Uterus (tissue), 2 donors: Measurements from ENCODE around the gene MBP.

ENCODE experiments used
- POLR2A ChIP-seq, 2 donors: fragments of 450-650 bp; IDR thresholded peaks; one replicate each; pipeline ENCODE4 v1.6.1; 2016; ENCODE audit warnings: antibody characterized with exemption in 2 of 2, mild to moderate bottlenecking in 1 of 2, moderate library complexity in 1 of 2
- TF ChIP-seq, protein P1 (sequence below), 4 experiments: fragments of 200-600 bp in 2 of 4; fragments of 450-650 bp in 2 of 4; sonication (generic) in 2 of 4; IDR thresholded peaks; one replicate each; pipeline ENCODE4 v1.5.1; 2016 to 2019; ENCODE audit warnings: antibody characterized with exemption in 4 of 4, mild to moderate bottlenecking in 2 of 4, moderate library complexity in 1 of 4

DNA sequence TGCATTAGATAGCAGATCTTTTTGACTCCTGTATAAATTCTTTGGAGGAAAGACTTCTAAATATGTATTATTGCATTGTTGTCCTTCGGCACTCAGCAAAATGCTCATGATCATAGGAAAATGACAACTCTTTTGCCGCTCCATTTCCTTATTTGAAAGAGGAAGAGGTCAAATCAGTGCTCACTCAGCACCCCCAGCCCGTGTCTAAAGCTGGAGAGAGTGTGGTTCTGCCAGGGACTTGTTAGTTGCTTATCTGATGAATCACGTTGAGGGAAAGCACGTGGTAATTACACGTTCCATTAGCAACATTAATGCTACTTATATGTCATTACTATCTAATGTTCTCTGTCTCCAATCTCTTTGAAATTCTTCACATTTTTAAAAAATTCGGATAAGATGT is 46.0 kb upstream of the MBP start:
- TF ChIP-seq, protein P1, sequence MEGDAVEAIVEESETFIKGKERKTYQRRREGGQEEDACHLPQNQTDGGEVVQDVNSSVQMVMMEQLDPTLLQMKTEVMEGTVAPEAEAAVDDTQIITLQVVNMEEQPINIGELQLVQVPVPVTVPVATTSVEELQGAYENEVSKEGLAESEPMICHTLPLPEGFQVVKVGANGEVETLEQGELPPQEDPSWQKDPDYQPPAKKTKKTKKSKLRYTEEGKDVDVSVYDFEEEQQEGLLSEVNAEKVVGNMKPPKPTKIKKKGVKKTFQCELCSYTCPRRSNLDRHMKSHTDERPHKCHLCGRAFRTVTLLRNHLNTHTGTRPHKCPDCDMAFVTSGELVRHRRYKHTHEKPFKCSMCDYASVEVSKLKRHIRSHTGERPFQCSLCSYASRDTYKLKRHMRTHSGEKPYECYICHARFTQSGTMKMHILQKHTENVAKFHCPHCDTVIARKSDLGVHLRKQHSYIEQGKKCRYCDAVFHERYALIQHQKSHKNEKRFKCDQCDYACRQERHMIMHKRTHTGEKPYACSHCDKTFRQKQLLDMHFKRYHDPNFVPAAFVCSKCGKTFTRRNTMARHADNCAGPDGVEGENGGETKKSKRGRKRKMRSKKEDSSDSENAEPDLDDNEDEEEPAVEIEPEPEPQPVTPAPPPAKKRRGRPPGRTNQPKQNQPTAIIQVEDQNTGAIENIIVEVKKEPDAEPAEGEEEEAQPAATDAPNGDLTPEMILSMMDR (IDR thresholded peaks at IDR 0.05), result no peak
- no peak for TF ChIP-seq POLR2A (IDR thresholded peaks at IDR 0.05)
